Measurements from ENCODE around the gene MCCD1. TPM values are rescaled to one million over a fixed set of nuclear protein-coding genes. Genes with fewer than 3 reads are reported as not detected.

The MCCD1 gene
- total and polyA plus RNA-seq, 4 donors, result not detected

GRCh38 chr6:31575952-31576685 lies 47.4 kb downstream of the MCCD1 start:
- 66% methylated on average over 8 of the region's 8 CpGs for WGBS, 2 donors
- H3K9me3 ChIP-seq (ENCODE audit: control insufficient read depth in 4 of 4, insufficient read depth in 3 of 4, low read length in 3 of 4), result no peaks in the 10 kb centered on the region
- no peak overlapping the region for H3K27ac ChIP-seq (ENCODE audit: low read depth in 1 of 2, low read length in 1 of 2)
- H3K9ac ChIP-seq (ENCODE audit: insufficient read depth in 1 of 2, low read length in 2 of 2), result no peak overlapping the region
- TF ChIP-seq CTCF (IDR thresholded peaks at IDR 0.05; ENCODE audit: control extremely low read depth, extremely low read depth), result no peak
- ATAC-seq (ENCODE audit: insufficient read depth, low FRiP score), result no peak
- peaks cover 0 to 4% (median 0%) of the 10 kb centered on the region in 3 donors for H3K27me3 ChIP-seq (ENCODE audit: control insufficient read depth in 3 of 3, insufficient read depth in 3 of 3, low read length in 2 of 3)
- no peaks in the 10 kb centered on the region for H3K36me3 ChIP-seq (ENCODE audit: control insufficient read depth in 4 of 4, insufficient read depth in 4 of 4, low read length in 4 of 4)
- no peaks in the 10 kb centered on the region for H3K4me1 ChIP-seq (ENCODE audit: control insufficient read depth in 5 of 5, insufficient read depth in 5 of 5, low read length in 5 of 5)
- no peak for DNase-seq
- no peak overlapping the region for H3K4me3 ChIP-seq

DNA sequence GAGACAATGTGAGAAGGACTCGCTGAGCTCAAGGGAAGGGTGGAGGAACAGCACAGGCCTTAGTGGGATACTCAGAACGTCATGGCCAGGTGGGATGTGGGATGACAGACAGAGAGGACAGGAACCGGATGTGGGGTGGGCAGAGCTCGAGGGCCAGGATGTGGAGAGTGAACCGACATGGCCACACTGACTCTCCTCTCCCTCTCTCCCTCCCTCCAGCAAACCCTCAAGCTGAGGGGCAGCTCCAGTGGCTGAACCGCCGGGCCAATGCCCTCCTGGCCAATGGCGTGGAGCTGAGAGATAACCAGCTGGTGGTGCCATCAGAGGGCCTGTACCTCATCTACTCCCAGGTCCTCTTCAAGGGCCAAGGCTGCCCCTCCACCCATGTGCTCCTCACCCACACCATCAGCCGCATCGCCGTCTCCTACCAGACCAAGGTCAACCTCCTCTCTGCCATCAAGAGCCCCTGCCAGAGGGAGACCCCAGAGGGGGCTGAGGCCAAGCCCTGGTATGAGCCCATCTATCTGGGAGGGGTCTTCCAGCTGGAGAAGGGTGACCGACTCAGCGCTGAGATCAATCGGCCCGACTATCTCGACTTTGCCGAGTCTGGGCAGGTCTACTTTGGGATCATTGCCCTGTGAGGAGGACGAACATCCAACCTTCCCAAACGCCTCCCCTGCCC lies 48.3 kb downstream of the MCCD1 start:
- DNase-seq (no peak), ATAC-seq (ENCODE audit: insufficient read depth, low FRiP score) (no peak)
- Histone ChIP-seq H3K4me1 (ENCODE audit: control insufficient read depth in 5 of 5, insufficient read depth in 5 of 5, low read length in 5 of 5) (peaks cover 2 to 8% (median 5%) of the 10 kb centered on the region in 5 donors), H3K36me3 (ENCODE audit: control insufficient read depth in 4 of 4, insufficient read depth in 4 of 4, low read length in 4 of 4) (no peaks in the 10 kb centered on the region), H3K27me3 (ENCODE audit: control insufficient read depth in 3 of 3, insufficient read depth in 3 of 3, low read length in 2 of 3) (peaks cover 0 to 4% (median 0%) of the 10 kb centered on the region in 3 donors), H3K27ac (ENCODE audit: low read depth in 1 of 2, low read length in 1 of 2) (no peak overlapping the region), H3K9me3 (ENCODE audit: control insufficient read depth in 4 of 4, insufficient read depth in 3 of 4, low read length in 3 of 4) (no peaks in the 10 kb centered on the region), H3K4me3 (no peak overlapping the region), H3K9ac (ENCODE audit: insufficient read depth in 1 of 2, low read length in 2 of 2) (no peak overlapping the region)
- WGBS, 2 donors, result 83% methylated on average over 16 to 19 of the region's 19 CpGs
- no peak for TF ChIP-seq CTCF (IDR thresholded peaks at IDR 0.05; ENCODE audit: control extremely low read depth, extremely low read depth)

DNA sequence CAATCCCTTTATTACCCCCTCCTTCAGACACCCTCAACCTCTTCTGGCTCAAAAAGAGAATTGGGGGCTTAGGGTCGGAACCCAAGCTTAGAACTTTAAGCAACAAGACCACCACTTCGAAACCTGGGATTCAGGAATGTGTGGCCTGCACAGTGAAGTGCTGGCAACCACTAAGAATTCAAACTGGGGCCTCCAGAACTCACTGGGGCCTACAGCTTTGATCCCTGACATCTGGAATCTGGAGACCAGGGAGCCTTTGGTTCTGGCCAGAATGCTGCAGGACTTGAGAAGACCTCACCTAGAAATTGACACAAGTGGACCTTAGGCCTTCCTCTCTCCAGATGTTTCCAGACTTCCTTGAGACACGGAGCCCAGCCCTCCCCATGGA lies 48.8 kb downstream of the MCCD1 start:
- Histone ChIP-seq H3K4me1 (ENCODE audit: control insufficient read depth in 5 of 5, insufficient read depth in 5 of 5, low read length in 5 of 5) (peaks cover 2 to 9% (median 6%) of the 10 kb centered on the region in 5 donors), H3K27ac (ENCODE audit: low read depth in 1 of 2, low read length in 1 of 2) (no peak overlapping the region), H3K27me3 (ENCODE audit: control insufficient read depth in 3 of 3, insufficient read depth in 3 of 3, low read length in 2 of 3) (peaks cover 0 to 4% (median 0%) of the 10 kb centered on the region in 3 donors), H3K9ac (ENCODE audit: insufficient read depth in 1 of 2, low read length in 2 of 2) (no peak overlapping the region), H3K36me3 (ENCODE audit: control insufficient read depth in 4 of 4, insufficient read depth in 4 of 4, low read length in 4 of 4) (no peaks in the 10 kb centered on the region), H3K4me3 (no peak overlapping the region), H3K9me3 (ENCODE audit: control insufficient read depth in 4 of 4, insufficient read depth in 3 of 4, low read length in 3 of 4) (no peaks in the 10 kb centered on the region)
- 87 to 90% methylated on average over 3 of the region's 3 CpGs for WGBS, 2 donors
- ATAC-seq (ENCODE audit: insufficient read depth, low FRiP score), result no peak
- no peak for DNase-seq
- no peak for TF ChIP-seq CTCF (IDR thresholded peaks at IDR 0.05; ENCODE audit: control extremely low read depth, extremely low read depth)

Data from lung (tissue), 12 donors.